WTC11 (cell line): ENCODE measurements around the gene RFNG. TPM values are rescaled to one million over a fixed set of nuclear protein-coding genes. Genes with fewer than 3 reads are reported as not detected.

Source experiments
- ATF6 ChIP-seq: sonication (generic); formaldehyde crosslinking; IDR thresholded peaks from 2 replicates; pipeline ENCODE4 v1.8.1; 2023; ENCODE audit warnings: mild to moderate bottlenecking, missing genetic modification reagents
- CREM ChIP-seq: sonication (generic); formaldehyde crosslinking; IDR thresholded peaks from 2 replicates; pipeline ENCODE4 v1.8.1; 2022; ENCODE audit warnings: mild to moderate bottlenecking, missing genetic modification reagents, moderate library complexity
- EMX1 ChIP-seq: fragments of 250-450 bp; sonication (Bioruptor Pico); IDR thresholded peaks from 2 replicates; pipeline ENCODE4 v1.8.0; 2021; ENCODE audit warnings: mild to moderate bottlenecking
- ESRRA ChIP-seq: sonication (generic); formaldehyde crosslinking; IDR thresholded peaks from 2 replicates; pipeline ENCODE4 v1.8.1; 2022; ENCODE audit warnings: mild to moderate bottlenecking, missing genetic modification reagents, borderline replicate concordance
- FOXJ3 ChIP-seq: sonication (generic); formaldehyde crosslinking; IDR thresholded peaks from 2 replicates; pipeline ENCODE4 v1.9.0; 2021; ENCODE audit warnings: missing genetic modification reagents, mild to moderate bottlenecking, borderline replicate concordance
- JUN ChIP-seq: sonication (generic); formaldehyde crosslinking; IDR thresholded peaks from 2 replicates; pipeline ENCODE4 v1.8.0; 2023; ENCODE audit warnings: mild to moderate bottlenecking, missing genetic modification reagents
- RELA ChIP-seq: sonication (generic); formaldehyde crosslinking; IDR thresholded peaks from 2 replicates; pipeline ENCODE4 v1.8.1; 2022; ENCODE audit warnings: missing genetic modification reagents, mild to moderate bottlenecking, borderline replicate concordance
- SMAD4 ChIP-seq: sonication (generic); formaldehyde crosslinking; IDR thresholded peaks from 2 replicates; pipeline ENCODE4 v1.8.0; 2022; ENCODE audit warnings: mild to moderate bottlenecking, missing genetic modification reagents
- ZNF512 ChIP-seq: sonication (generic); formaldehyde crosslinking; IDR thresholded peaks from 2 replicates; pipeline ENCODE4 v1.8.1; 2022; ENCODE audit warnings: missing genetic modification reagents, borderline replicate concordance
- ZNF671 ChIP-seq: fragments of 250-450 bp; sonication (Bioruptor Pico); IDR thresholded peaks from 2 replicates; pipeline ENCODE4 v1.8.0; 2021; ENCODE audit warnings: mild to moderate bottlenecking
- total RNA-seq: library from RNA; stranded (reverse); gene quantifications from 3 replicates; pipeline ENCODE4 v1.2.3, GENCODE V29; 2021
- TF ChIP-seq, protein P1 (sequence below): fragments of 200-600 bp; IDR thresholded peaks from 2 replicates; pipeline ENCODE4 v1.8.0; 2022; ENCODE audit warnings: antibody characterized with exemption
- TF ChIP-seq, protein P2 (sequence below): sonication (generic); formaldehyde crosslinking; IDR thresholded peaks from 2 replicates; pipeline ENCODE4 v1.8.1; 2022; ENCODE audit warnings: low read depth, mild to moderate bottlenecking, moderate library complexity, missing genetic modification reagents, borderline replicate concordance
- TF ChIP-seq, protein P3 (sequence below): fragments of 250-450 bp; sonication (Bioruptor Pico); IDR thresholded peaks from 2 replicates; pipeline ENCODE4 v1.9.0; 2021; ENCODE audit warnings: mild to moderate bottlenecking
- TF ChIP-seq, protein P4 (sequence below): fragments of 250-450 bp; sonication (Bioruptor Pico); IDR thresholded peaks from 2 replicates; pipeline ENCODE4 v1.8.0; 2021; ENCODE audit warnings: mild to moderate bottlenecking
- TF ChIP-seq, protein P5 (sequence below): sonication (generic); formaldehyde crosslinking; IDR thresholded peaks from 2 replicates; pipeline ENCODE4 v1.8.0; 2023; ENCODE audit warnings: missing genetic modification reagents

Gene RFNG
- total RNA-seq, 1 experiment from 2014 or later: 41.6 TPM

GRCh38 chr17:81998212-81998611 is 53.4 kb downstream of the RFNG start (continued):
- TF ChIP-seq ATF6 (CRISPR knock-in tag): no peak
- TF ChIP-seq RELA (CRISPR knock-in tag): no peak
- TF ChIP-seq CREM (CRISPR knock-in tag): no peak
- TF ChIP-seq JUN (CRISPR knock-in tag): no peak
- TF ChIP-seq EMX1 (CRISPR knock-in tag): no peak
- TF ChIP-seq, protein P1, sequence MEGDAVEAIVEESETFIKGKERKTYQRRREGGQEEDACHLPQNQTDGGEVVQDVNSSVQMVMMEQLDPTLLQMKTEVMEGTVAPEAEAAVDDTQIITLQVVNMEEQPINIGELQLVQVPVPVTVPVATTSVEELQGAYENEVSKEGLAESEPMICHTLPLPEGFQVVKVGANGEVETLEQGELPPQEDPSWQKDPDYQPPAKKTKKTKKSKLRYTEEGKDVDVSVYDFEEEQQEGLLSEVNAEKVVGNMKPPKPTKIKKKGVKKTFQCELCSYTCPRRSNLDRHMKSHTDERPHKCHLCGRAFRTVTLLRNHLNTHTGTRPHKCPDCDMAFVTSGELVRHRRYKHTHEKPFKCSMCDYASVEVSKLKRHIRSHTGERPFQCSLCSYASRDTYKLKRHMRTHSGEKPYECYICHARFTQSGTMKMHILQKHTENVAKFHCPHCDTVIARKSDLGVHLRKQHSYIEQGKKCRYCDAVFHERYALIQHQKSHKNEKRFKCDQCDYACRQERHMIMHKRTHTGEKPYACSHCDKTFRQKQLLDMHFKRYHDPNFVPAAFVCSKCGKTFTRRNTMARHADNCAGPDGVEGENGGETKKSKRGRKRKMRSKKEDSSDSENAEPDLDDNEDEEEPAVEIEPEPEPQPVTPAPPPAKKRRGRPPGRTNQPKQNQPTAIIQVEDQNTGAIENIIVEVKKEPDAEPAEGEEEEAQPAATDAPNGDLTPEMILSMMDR: no peak
- TF ChIP-seq ZNF671 (CRISPR knock-in tag): no peak
- TF ChIP-seq ESRRA (CRISPR knock-in tag): no peak
- TF ChIP-seq, protein P2, sequence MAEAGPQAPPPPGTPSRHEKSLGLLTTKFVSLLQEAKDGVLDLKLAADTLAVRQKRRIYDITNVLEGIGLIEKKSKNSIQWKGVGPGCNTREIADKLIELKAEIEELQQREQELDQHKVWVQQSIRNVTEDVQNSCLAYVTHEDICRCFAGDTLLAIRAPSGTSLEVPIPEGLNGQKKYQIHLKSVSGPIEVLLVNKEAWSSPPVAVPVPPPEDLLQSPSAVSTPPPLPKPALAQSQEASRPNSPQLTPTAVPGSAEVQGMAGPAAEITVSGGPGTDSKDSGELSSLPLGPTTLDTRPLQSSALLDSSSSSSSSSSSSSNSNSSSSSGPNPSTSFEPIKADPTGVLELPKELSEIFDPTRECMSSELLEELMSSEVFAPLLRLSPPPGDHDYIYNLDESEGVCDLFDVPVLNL: no peak
- TF ChIP-seq, protein P3, sequence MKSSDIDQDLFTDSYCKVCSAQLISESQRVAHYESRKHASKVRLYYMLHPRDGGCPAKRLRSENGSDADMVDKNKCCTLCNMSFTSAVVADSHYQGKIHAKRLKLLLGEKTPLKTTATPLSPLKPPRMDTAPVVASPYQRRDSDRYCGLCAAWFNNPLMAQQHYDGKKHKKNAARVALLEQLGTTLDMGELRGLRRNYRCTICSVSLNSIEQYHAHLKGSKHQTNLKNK (CRISPR knock-in tag): no peak
- no peak for TF ChIP-seq ZNF512 (CRISPR knock-in tag)
- TF ChIP-seq SMAD4 (CRISPR knock-in tag): no peak
- no peak for TF ChIP-seq FOXJ3 (CRISPR knock-in tag)
- TF ChIP-seq, protein P4, sequence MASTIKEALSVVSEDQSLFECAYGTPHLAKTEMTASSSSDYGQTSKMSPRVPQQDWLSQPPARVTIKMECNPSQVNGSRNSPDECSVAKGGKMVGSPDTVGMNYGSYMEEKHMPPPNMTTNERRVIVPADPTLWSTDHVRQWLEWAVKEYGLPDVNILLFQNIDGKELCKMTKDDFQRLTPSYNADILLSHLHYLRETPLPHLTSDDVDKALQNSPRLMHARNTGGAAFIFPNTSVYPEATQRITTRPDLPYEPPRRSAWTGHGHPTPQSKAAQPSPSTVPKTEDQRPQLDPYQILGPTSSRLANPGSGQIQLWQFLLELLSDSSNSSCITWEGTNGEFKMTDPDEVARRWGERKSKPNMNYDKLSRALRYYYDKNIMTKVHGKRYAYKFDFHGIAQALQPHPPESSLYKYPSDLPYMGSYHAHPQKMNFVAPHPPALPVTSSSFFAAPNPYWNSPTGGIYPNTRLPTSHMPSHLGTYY (CRISPR knock-in tag): no peak
- TF ChIP-seq, protein P5, sequence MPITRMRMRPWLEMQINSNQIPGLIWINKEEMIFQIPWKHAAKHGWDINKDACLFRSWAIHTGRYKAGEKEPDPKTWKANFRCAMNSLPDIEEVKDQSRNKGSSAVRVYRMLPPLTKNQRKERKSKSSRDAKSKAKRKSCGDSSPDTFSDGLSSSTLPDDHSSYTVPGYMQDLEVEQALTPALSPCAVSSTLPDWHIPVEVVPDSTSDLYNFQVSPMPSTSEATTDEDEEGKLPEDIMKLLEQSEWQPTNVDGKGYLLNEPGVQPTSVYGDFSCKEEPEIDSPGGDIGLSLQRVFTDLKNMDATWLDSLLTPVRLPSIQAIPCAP (CRISPR knock-in tag): no peak

Other genes starting within 250 kb of the RFNG start
- 0.85 to 1.4 TPM (median 1.4 TPM) in 3 replicates for gene GCGR, start 247.7 kb downstream of the RFNG start, total RNA-seq
- gene MCRIP1, start 218.5 kb downstream of the RFNG start, total RNA-seq: 126 to 144 TPM (median 131 TPM) in 3 replicates
- not detected in 3 replicates for gene PPP1R27, start 216.8 kb downstream of the RFNG start, total RNA-seq
- gene P4HB, start 191.3 kb downstream of the RFNG start, total RNA-seq: 343 to 380 TPM (median 360 TPM) in 3 replicates
- 200 to 247 TPM (median 203 TPM) in 3 replicates for gene ARHGDIA, start 180.5 kb downstream of the RFNG start, total RNA-seq
- gene ALYREF, start 160.2 kb downstream of the RFNG start, total RNA-seq: 172 to 212 TPM (median 174 TPM) in 3 replicates
- gene ANAPC11, start 160.1 kb downstream of the RFNG start, total RNA-seq: 217 to 249 TPM (median 245 TPM) in 3 replicates
- 1.9 to 2.1 TPM (median 1.9 TPM) in 3 replicates for gene NPB, start 149.6 kb downstream of the RFNG start, total RNA-seq
- 24.7 to 31.4 TPM (median 26.3 TPM) in 3 replicates for gene PCYT2, start 140.4 kb downstream of the RFNG start, total RNA-seq
- gene SIRT7, start 133.6 kb downstream of the RFNG start, total RNA-seq: 19.5 to 24.2 TPM (median 20.9 TPM) in 3 replicates
- gene MAFG, start 124.1 kb downstream of the RFNG start, total RNA-seq: 24.2 to 29.8 TPM (median 24.3 TPM) in 3 replicates
- gene PYCR1, start 114.5 kb downstream of the RFNG start, total RNA-seq: 144 to 188 TPM (median 164 TPM) in 3 replicates
- 0.44 to 0.62 TPM (median 0.46 TPM) in 3 replicates for gene MYADML2, start 104.6 kb downstream of the RFNG start, total RNA-seq
- gene NOTUM, start 90.6 kb downstream of the RFNG start, total RNA-seq: 1.2 to 1.9 TPM (median 1.7 TPM) in 3 replicates
- 60.4 to 71.9 TPM (median 67.8 TPM) in 3 replicates for gene ASPSCR1, start 74.2 kb downstream of the RFNG start, total RNA-seq
- gene CENPX, start 28.9 kb downstream of the RFNG start, total RNA-seq: 107 to 121 TPM (median 110 TPM) in 3 replicates
- 30.5 to 38.1 TPM (median 32.5 TPM) in 3 replicates for gene LRRC45, start 28.5 kb downstream of the RFNG start, total RNA-seq
- 135 to 163 TPM (median 138 TPM) in 3 replicates for gene RAC3, start 20.1 kb downstream of the RFNG start, total RNA-seq
- gene DCXR, start 14.1 kb downstream of the RFNG start, total RNA-seq: 114 to 130 TPM (median 120 TPM) in 3 replicates
- gene GPS1, start 87 bp upstream of the RFNG start, total RNA-seq: 166 to 181 TPM (median 167 TPM) in 3 replicates
- gene DUS1L, start 14.0 kb upstream of the RFNG start, total RNA-seq: 99.6 to 120 TPM (median 106 TPM) in 3 replicates
- 611 to 742 TPM (median 654 TPM) in 3 replicates for gene FASN, start 46.4 kb upstream of the RFNG start, total RNA-seq
- gene CCDC57, start 161.0 kb upstream of the RFNG start, total RNA-seq: 15.1 to 20.0 TPM (median 16.9 TPM) in 3 replicates
- gene SLC16A3, start 177.2 kb upstream of the RFNG start, total RNA-seq: 28.7 to 65.3 TPM (median 58.5 TPM) in 3 replicates
- gene CSNK1D, start 221.9 kb upstream of the RFNG start, total RNA-seq: 101 to 111 TPM (median 107 TPM) in 3 replicates